ENCODE results near the gene SLC35B4. TPM values are rescaled to one million over a fixed set of nuclear protein-coding genes. Genes with fewer than 3 reads are reported as not detected.

SLC35B4 gene
- total RNA-seq, 1 experiment from 2014 or later, result 21.6 TPM

- BruUV-seq (replicated peaks), result no TSS peak
- Histone ChIP-seq H3K9me3 (ENCODE audit: control insufficient read depth, insufficient read depth, low read depth, low read length) (no peaks in the 10 kb centered on the region), H3K36me3 (ENCODE audit: control insufficient read depth, insufficient read depth, low read length) (no peaks in the 10 kb centered on the region), H3K27me3 (ENCODE audit: control insufficient read depth, insufficient read depth, low read length) (peaks cover 12% of the 10 kb centered on the region), H3K4me1 (ENCODE audit: control insufficient read depth, insufficient read depth, low read length) (no peaks in the 10 kb centered on the region), H3K4me3 (ENCODE audit: low read depth in 2 of 2, low read length in 2 of 2) (no peak overlapping the region), H3K27ac (ENCODE audit: low read length) (no peak overlapping the region)
- DNase-seq (ENCODE audit: low read depth, low spot score) (no peak), ATAC-seq (no peak)
- POLR2A ChIA-PET, result no interaction called here
- intact Hi-C loops (cut with micrococcal nuclease; ENCODE audit: unreplicated experiment) (no loop called here), in situ Hi-C loops (cut with HindIII; ENCODE audit: low pct_unique_long_range_greater_than_20kb, low sequenced_read_pairs) (no loop called here)
- CTCF ChIA-PET, result no interaction called here
- TF ChIP-seq CTCF (IDR thresholded peaks at IDR 0.05) (no peak), POLR2AphosphoS5 (IDR thresholded peaks at IDR 0.05; ENCODE audit: low read depth, low read length) (no peak), TCF7L2 (IDR thresholded peaks at IDR 0.05; ENCODE audit: low read depth, low read length) (no peak), REST (IDR thresholded peaks at IDR 0.05; ENCODE audit: insufficient read depth in 1 of 2, low read depth in 2 of 2, low read length in 1 of 2) (no peak), SIN3A (IDR thresholded peaks at IDR 0.05; ENCODE audit: borderline replicate concordance, insufficient read depth, low read depth, low read length) (no peak)
Observed at GRCh38 chr7:134339475-134339874, 22.7 kb upstream of the SLC35B4 start.

- Histone ChIP-seq H3K9me3 (ENCODE audit: control insufficient read depth, insufficient read depth, low read depth, low read length) (no peaks in the 10 kb centered on the region), H3K27ac (ENCODE audit: low read length) (no peak overlapping the region), H3K4me1 (ENCODE audit: control insufficient read depth, insufficient read depth, low read length) (no peaks in the 10 kb centered on the region), H3K27me3 (ENCODE audit: control insufficient read depth, insufficient read depth, low read length) (peaks cover 6% of the 10 kb centered on the region), H3K4me3 (ENCODE audit: low read depth in 2 of 2, low read length in 2 of 2) (no peak overlapping the region), H3K36me3 (ENCODE audit: control insufficient read depth, insufficient read depth, low read length) (no peaks in the 10 kb centered on the region)
- intact Hi-C loops (cut with micrococcal nuclease; ENCODE audit: unreplicated experiment) (no loop called here), in situ Hi-C loops (cut with HindIII; ENCODE audit: low pct_unique_long_range_greater_than_20kb, low sequenced_read_pairs) (no loop called here)
- POLR2A ChIA-PET, result no interaction called here
- ATAC-seq, result no peak
- DNase-seq (ENCODE audit: low read depth, low spot score), result no peak
- no TSS peak for BruUV-seq (replicated peaks)
- TF ChIP-seq SIN3A (IDR thresholded peaks at IDR 0.05; ENCODE audit: borderline replicate concordance, insufficient read depth, low read depth, low read length) (no peak), POLR2AphosphoS5 (IDR thresholded peaks at IDR 0.05; ENCODE audit: low read depth, low read length) (no peak)
- CTCF ChIA-PET, result no interaction called here
Observed at GRCh38 chr7:134337980-134338379, 21.2 kb upstream of the SLC35B4 start.

GRCh38 chr7:134334408-134334807 lies 17.7 kb upstream of the SLC35B4 start:
- intact Hi-C loops (cut with micrococcal nuclease; ENCODE audit: unreplicated experiment), result no loop called here
- ChIA-PET CTCF (no interaction called here), POLR2A (no interaction called here)
- H3K9me3 ChIP-seq (ENCODE audit: control insufficient read depth, insufficient read depth, low read depth, low read length), result no peaks in the 10 kb centered on the region
- no TSS peak for BruUV-seq (replicated peaks)
- DNase-seq (ENCODE audit: low read depth, low spot score) (no peak), ATAC-seq (no peak)
- no peak overlapping the region for H3K27ac ChIP-seq (ENCODE audit: low read length)
- in situ Hi-C loops (cut with HindIII; ENCODE audit: low pct_unique_long_range_greater_than_20kb, low sequenced_read_pairs), result no loop called here
- H3K27me3 ChIP-seq (ENCODE audit: control insufficient read depth, insufficient read depth, low read length), result peaks cover 3% of the 10 kb centered on the region; the same call in 1 of the 2 replicates
- no peak overlapping the region for H3K4me3 ChIP-seq (ENCODE audit: low read depth in 2 of 2, low read length in 2 of 2)
- H3K4me1 ChIP-seq (ENCODE audit: control insufficient read depth, insufficient read depth, low read length), result no peaks in the 10 kb centered on the region
- no peak for TF ChIP-seq REST (IDR thresholded peaks at IDR 0.05; ENCODE audit: insufficient read depth in 1 of 2, low read depth in 2 of 2, low read length in 1 of 2)
- no peak for TF ChIP-seq POLR2AphosphoS5 (IDR thresholded peaks at IDR 0.05; ENCODE audit: low read depth, low read length)
- TF ChIP-seq TCF7L2 (IDR thresholded peaks at IDR 0.05; ENCODE audit: low read depth, low read length), result no peak
- H3K36me3 ChIP-seq (ENCODE audit: control insufficient read depth, insufficient read depth, low read length), result no peaks in the 10 kb centered on the region
